OCI-LY7 (cell line): ENCODE measurements around the gene GATAD1. TPM values are rescaled to one million over a fixed set of nuclear protein-coding genes. Genes with fewer than 3 reads are reported as not detected.
"Not testable (repeated sequence)": the region's sequence is repeated elsewhere in the genome, so short reads cannot be mapped to it uniquely, and the experiment has no call there.

Experiments
- BruUV-seq: library from RNA; stranded (reverse); fragments of 400-500 nt; replicated peaks from 2 replicates; lab custom pipeline; 2021; lab: Mats Ljungman, UMichigan
- CTCF ChIA-PET: fragments of 300-600 bp; sonication (Branson Sonifier 250); formaldehyde crosslinking; loops from one replicate; lab custom pipeline; 2022; ENCODE audit warnings: antibody characterized with exemption; ENCODE audit not compliant: unreplicated experiment; lab: Charles Lee
- POLR2A ChIA-PET: fragments of 300-600 bp; sonication (Branson Sonifier 250); formaldehyde crosslinking; loops from one replicate; lab custom pipeline; 2022; ENCODE audit warnings: antibody characterized with exemption; lab: Charles Lee
- DNase-seq: peaks from one replicate; pipeline ENCODE4 v3.0.0-alpha.2; 2015; ENCODE audit warnings: low spot score
- H2AFZ ChIP-seq: fragments of 200-600 bp; sonication (generic), shearing (Covaris generic); 2 replicates; pipeline ENCODE4 v1.6.1; 2014; ENCODE audit warnings: mild to moderate bottlenecking, antibody characterized with exemption, low read length, moderate library complexity
- H3K27ac ChIP-seq: fragments of 200-600 bp; sonication (generic); 2 replicates; pipeline ENCODE4 v1.5.1; 2014; ENCODE audit warnings: mixed run types, low read depth, mild to moderate bottlenecking, moderate library complexity, low read length, inconsistent platforms; ENCODE audit not compliant: poor library complexity, severe bottlenecking
- H3K36me3 ChIP-seq: fragments of 200-600 bp; sonication (generic); 2 replicates; pipeline ENCODE4 v1.6.1; 2014; ENCODE audit warnings: mild to moderate bottlenecking, antibody characterized with exemption, low read length, moderate library complexity, mixed read lengths; ENCODE audit not compliant: insufficient read depth
- H3K4me1 ChIP-seq: fragments of 200-600 bp; sonication (generic); 2 replicates; pipeline ENCODE4 v1.5.1; 2014; ENCODE audit warnings: mild to moderate bottlenecking, low read length; ENCODE audit not compliant: insufficient read depth, poor library complexity, severe bottlenecking
- H3K4me2 ChIP-seq: fragments of 200-600 bp; sonication (generic); 2 replicates; pipeline ENCODE4 v1.6.1; 2014; ENCODE audit warnings: mild to moderate bottlenecking, low read length
- H3K4me3 ChIP-seq: fragments of 200-600 bp; sonication (generic); 2 replicates; pipeline ENCODE4 v1.5.1; 2014; ENCODE audit warnings: mild to moderate bottlenecking, low read depth, low read length; ENCODE audit not compliant: poor library complexity, severe bottlenecking
- H3K79me2 ChIP-seq: fragments of 200-600 bp; sonication (generic); 2 replicates; pipeline ENCODE4 v1.6.1; 2016; ENCODE audit warnings: low read depth, mild to moderate bottlenecking, low read length, moderate library complexity, mixed read lengths; ENCODE audit not compliant: insufficient read depth
- H3K9me2 ChIP-seq: fragments of 200-600 bp; sonication (generic); 2 replicates; pipeline ENCODE4 v1.6.1; 2016; ENCODE audit warnings: mild to moderate bottlenecking, low read length, mixed read lengths; ENCODE audit not compliant: insufficient read depth
- H3K9me3 ChIP-seq: fragments of 200-600 bp; sonication (generic); 2 replicates; pipeline ENCODE4 v1.6.1; 2014; ENCODE audit warnings: mild to moderate bottlenecking, mixed run types, low read length, mixed read lengths
- H4K20me1 ChIP-seq: fragments of 200-600 bp; sonication (generic); 2 replicates; pipeline ENCODE4 v1.6.1; 2014; ENCODE audit warnings: mild to moderate bottlenecking, antibody characterized with exemption, low read length, moderate library complexity, mixed read lengths; ENCODE audit not compliant: insufficient read depth
- EZH2phosphoT487 ChIP-seq: fragments of 200-600 bp; sonication (generic); IDR thresholded peaks from 2 replicates; pipeline ENCODE4 v1.6.1; 2018; ENCODE audit warnings: low read depth, borderline replicate concordance, mild to moderate bottlenecking, mixed run types, antibody characterized with exemption, low read length, moderate library complexity, mixed read lengths
- intact Hi-C: fragments of 100-400 bp; cut with micrococcal nuclease; formaldehyde crosslinking; loops from one replicate; pipeline ENCODE4 v1.10.0; 2022; ENCODE audit not compliant: unreplicated experiment
- total RNA-seq, 2 experiments: library from RNA; depleted of rRNA in 1 of 2; stranded (reverse); fragments of >200 nt in 1 of 2; shearing (Covaris generic) in 1 of 2; gene quantifications; 2 replicates each; pipeline ENCODE4 v1.2.3, GENCODE V29; 2014 to 2022
- TF ChIP-seq, protein P1 (sequence below): fragments of 200-600 bp; sonication (generic); conservative IDR thresholded peaks from 2 replicates; pipeline ENCODE4 v1.5.1; 2014; ENCODE audit warnings: mild to moderate bottlenecking, antibody characterized with exemption, low read length, moderate library complexity, mixed read lengths

The GATAD1 gene
- total RNA-seq, 2 experiments from 2014 or later, result 19.6 to 37.9 TPM

DNA sequence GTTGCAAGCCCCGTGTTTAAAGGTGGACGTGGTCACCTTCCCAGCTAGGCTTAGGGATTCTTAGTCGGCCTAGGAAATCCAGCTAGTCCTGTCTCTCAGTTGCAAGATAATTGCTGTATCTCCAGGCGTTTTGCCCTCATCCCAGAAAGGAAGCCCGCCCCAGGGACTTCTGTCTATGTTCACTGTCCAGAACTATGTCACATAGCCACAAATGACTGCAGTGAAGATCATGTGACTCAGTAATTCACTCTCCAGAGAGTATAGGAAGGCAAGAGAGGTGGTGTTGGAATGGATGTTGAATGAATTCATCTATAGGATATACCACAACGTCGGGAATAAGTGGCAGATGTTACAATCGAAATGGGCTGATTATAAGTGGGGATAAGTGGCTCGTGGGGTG lies 30.8 kb downstream of the GATAD1 start:
- intact Hi-C loops, result no loop called here
- H3K9me3 ChIP-seq, result no peaks in the 10 kb centered on the region
- H3K4me1 ChIP-seq, result no peaks in the 10 kb centered on the region
- CTCF ChIA-PET, result no interaction called here
- no peak overlapping the region for H3K4me3 ChIP-seq
- H3K9me2 ChIP-seq, result no peaks in the 10 kb centered on the region
- POLR2A ChIA-PET, result no interaction called here
- TF ChIP-seq EZH2phosphoT487, result no peak
- TF ChIP-seq, protein P1, sequence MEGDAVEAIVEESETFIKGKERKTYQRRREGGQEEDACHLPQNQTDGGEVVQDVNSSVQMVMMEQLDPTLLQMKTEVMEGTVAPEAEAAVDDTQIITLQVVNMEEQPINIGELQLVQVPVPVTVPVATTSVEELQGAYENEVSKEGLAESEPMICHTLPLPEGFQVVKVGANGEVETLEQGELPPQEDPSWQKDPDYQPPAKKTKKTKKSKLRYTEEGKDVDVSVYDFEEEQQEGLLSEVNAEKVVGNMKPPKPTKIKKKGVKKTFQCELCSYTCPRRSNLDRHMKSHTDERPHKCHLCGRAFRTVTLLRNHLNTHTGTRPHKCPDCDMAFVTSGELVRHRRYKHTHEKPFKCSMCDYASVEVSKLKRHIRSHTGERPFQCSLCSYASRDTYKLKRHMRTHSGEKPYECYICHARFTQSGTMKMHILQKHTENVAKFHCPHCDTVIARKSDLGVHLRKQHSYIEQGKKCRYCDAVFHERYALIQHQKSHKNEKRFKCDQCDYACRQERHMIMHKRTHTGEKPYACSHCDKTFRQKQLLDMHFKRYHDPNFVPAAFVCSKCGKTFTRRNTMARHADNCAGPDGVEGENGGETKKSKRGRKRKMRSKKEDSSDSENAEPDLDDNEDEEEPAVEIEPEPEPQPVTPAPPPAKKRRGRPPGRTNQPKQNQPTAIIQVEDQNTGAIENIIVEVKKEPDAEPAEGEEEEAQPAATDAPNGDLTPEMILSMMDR, result no peak
- H2AFZ ChIP-seq, result no peak overlapping the region
- no peaks in the 10 kb centered on the region for H3K79me2 ChIP-seq
- no peaks in the 10 kb centered on the region for H3K36me3 ChIP-seq
- H3K27ac ChIP-seq, result no peak overlapping the region
- no peaks in the 10 kb centered on the region for H4K20me1 ChIP-seq
- DNase-seq, result no peak
- H3K4me2 ChIP-seq, result no peak overlapping the region
- no TSS peak for BruUV-seq

DNA sequence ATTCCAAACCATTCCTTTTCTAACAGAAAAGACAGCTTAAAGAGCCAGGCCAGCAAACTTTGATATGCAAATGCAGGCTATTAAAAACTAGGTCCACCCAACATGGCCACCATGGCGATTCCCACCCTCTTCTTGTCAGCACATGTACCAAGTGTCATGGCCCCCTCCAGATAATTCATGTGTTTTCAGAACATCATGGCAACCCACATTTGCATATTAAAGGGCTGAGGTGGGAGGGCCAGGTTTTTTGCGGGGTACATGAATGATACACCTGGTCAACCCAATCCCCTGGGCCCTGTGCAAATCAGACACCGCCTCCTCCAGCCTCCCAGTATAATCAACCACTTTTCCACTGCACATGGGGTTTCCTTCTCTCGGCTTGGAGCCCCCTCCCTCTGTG lies 31.4 kb downstream of the GATAD1 start:
- no peak for DNase-seq
- no peak overlapping the region for H2AFZ ChIP-seq
- no peaks in the 10 kb centered on the region for H3K4me1 ChIP-seq
- TF ChIP-seq, protein P1, result no peak
- TF ChIP-seq EZH2phosphoT487, result no peak
- intact Hi-C loops, result no loop called here
- BruUV-seq, result no TSS peak
- no peak overlapping the region for H3K27ac ChIP-seq
- no peak overlapping the region for H3K4me2 ChIP-seq
- no peaks in the 10 kb centered on the region for H3K36me3 ChIP-seq
- no peaks in the 10 kb centered on the region for H3K9me3 ChIP-seq
- no peak overlapping the region for H3K4me3 ChIP-seq
- no peaks in the 10 kb centered on the region for H3K79me2 ChIP-seq
- no peaks in the 10 kb centered on the region for H3K9me2 ChIP-seq
- ChIA-PET CTCF (no interaction called here), POLR2A (no interaction called here)
- H4K20me1 ChIP-seq, result no peaks in the 10 kb centered on the region

DNA sequence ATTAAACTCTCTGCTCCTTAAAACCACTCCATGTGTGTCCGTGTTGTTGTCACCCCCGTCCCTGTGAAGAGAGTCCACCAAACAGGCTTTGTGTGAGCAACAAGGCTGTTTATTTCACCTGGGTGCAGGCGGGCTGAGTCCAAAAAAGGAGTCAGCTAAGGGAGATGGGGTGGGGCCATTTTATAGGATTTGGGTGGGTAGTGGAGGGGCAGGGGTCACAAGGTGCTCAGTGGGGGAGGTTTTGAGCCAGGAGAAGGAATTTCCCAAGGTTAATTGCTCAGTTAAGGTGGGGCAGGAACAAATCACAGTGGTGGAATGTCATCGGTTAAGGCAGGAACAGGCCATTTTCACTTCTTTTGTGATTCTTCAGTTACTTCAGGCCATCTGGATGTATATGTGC lies 31.9 kb downstream of the GATAD1 start:
- H3K4me3 ChIP-seq, intact Hi-C loops: not testable (repeated sequence)

DNA sequence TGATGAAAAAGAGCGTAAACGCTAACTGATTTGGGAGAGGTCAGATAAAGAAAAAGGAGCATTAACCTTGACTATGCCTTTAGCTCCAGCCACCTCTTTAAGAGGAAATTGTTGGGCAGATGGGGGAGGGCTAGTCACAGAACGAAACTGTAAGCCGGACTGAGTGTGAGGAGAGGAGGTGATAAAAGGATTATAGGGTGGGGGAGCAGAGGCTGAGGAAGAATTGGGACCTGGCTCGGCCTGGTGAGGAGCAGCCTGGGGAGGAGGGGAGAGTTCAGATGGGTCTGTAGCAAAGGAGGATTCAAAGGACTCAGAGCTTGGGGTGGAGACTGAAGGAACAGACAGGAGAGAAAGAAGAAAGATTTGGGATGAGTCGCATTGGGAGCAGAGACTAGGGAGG lies 36.3 kb downstream of the GATAD1 start:
- BruUV-seq, H3K79me2 ChIP-seq, CTCF ChIA-PET: not testable (repeated sequence)

More for the DNA sequence above, 31.9 kb downstream of the GATAD1 start:
- H3K9me3 ChIP-seq, H3K9me2 ChIP-seq, CTCF ChIA-PET, H3K36me3 ChIP-seq, BruUV-seq, H3K4me1 ChIP-seq, H2AFZ ChIP-seq, H4K20me1 ChIP-seq, H3K27ac ChIP-seq, H3K4me2 ChIP-seq, DNase-seq, POLR2A ChIA-PET, H3K79me2 ChIP-seq: not testable (repeated sequence)

DNA sequence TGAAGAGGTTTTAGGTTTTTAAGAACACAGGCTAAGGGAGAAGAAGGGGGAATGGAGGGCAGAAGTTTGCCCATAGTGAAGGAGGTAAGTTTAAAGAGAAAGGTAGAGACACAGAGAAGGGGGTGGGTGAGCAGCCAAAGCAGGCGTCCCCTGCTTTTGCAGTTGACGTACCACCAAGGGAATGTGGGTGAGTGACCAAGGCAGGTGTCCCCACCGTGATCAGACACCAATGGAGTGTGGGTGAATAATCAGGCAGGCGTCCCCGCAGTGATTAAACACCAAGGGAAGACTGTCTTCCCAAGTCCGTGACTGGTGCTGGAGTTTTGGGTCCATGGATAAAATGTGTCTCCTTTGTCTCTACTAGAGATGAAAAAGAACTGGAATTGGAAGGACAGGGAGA lies 36.9 kb downstream of the GATAD1 start:
- H3K9me2 ChIP-seq, H3K4me1 ChIP-seq, H3K4me2 ChIP-seq, H2AFZ ChIP-seq, H4K20me1 ChIP-seq, intact Hi-C loops, H3K27ac ChIP-seq, H3K4me3 ChIP-seq, CTCF ChIA-PET, BruUV-seq, DNase-seq, POLR2A ChIA-PET, H3K79me2 ChIP-seq, H3K9me3 ChIP-seq: not testable (repeated sequence)
- peaks cover 43% of the 10 kb centered on the region for H3K36me3 ChIP-seq

More for the DNA sequence above, 36.3 kb downstream of the GATAD1 start:
- H4K20me1 ChIP-seq, intact Hi-C loops, H3K4me3 ChIP-seq, H3K4me1 ChIP-seq, H2AFZ ChIP-seq, H3K4me2 ChIP-seq, H3K27ac ChIP-seq, H3K9me3 ChIP-seq, H3K9me2 ChIP-seq, POLR2A ChIA-PET, DNase-seq: not testable (repeated sequence)
- peaks cover 37% of the 10 kb centered on the region for H3K36me3 ChIP-seq
